Jurkat, Clone E6-1 (cell line): ENCODE measurements around the gene SHOC2.
"Not testable (repeated sequence)": the region's sequence is repeated elsewhere in the genome, so short reads cannot be mapped to it uniquely, and the experiment has no call there.

Experiments used
- DNase-seq: peaks from one replicate; pipeline ENCODE4 v3.0.0-alpha.2; 2011; ENCODE audit warnings: low read depth, low spot score
- H3K4me3 ChIP-seq: 2 replicates; pipeline ENCODE4 v1.5.1; 2011; ENCODE audit warnings: mild to moderate bottlenecking, low read length, control low read depth, moderate library complexity

The SHOC2 gene

DNA sequence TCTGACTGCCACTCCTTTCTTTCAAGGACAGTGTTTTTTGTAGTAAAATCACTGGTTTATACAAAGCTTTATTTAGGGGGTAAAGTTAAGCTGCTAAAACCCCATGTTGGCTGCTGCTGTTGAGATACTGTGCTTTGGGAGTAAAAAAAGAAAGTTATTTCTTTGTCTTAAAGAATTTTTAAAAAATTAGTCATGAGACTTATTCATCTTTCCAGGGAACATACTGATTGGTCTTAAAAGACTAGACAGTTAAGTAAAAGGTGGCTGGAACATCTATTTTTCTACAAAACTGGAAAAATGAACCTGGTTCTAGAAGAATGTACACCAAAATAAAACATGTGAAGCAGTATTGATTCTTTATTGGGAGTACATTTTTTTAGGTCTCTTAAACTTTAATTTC is 21.0 kb upstream of the SHOC2 start:
- no peak for DNase-seq
- H3K4me3 ChIP-seq = no peak overlapping the region

DNA sequence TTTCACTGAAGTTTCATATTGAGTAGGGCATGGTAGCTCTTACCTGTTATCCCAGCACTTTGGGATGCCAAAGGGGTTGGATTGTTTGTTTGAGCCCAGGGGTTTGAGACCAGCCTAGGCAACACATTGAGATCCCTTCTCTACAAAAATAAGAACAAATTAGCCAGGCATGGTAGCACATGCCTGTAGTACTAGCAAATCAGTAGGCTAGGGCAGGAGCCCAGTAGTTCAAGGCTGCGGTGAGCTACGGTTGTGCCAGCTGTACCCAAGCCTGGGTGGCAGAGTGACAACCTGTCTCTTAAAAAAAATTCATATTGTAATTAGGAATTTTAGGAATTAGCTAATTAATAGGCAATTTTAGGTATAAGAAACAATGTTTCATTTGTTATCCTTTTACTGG is 18.4 kb upstream of the SHOC2 start:
- DNase-seq = no peak
- H3K4me3 ChIP-seq = no peak overlapping the region

DNA sequence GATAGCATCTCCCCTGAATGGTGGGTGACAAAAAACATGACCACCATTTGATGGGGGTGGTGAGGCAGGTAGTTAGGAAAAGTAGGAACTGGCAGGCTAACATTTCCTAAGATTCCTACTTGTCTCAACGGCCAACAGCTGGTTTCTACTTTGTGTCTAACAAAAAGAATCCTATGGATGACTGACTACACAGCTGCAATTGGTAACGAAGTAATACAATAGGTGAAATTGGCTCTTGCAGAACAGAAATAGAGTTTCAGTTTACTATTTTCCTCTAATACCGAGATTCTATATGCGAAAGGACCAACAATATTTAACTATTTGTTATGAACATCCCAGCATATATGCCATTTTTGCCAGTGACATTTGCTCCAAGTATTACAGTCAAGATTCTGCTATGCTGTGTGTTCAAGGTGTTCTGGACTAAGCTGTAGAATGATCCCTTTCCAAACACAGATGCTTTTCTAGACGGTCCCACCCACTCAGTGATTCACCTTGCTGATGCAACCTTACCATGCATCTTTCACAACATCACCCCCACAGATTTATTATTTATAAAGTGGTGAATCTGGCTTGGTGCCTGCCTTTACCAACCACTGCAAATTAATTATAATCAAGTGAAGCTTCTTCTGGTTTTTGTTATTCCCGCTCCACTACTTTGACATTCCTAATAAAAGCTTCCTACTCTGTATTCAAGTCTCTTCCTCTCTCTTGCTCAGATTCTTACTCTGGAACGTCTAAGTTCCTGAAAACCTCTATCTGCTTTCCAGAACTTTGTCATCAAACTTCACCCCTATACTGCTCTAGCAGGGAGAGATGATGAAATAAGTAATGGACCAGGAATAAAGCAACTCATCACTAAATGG is 17.2 kb upstream of the SHOC2 start:
- no peak overlapping the region for H3K4me3 ChIP-seq
- DNase-seq = no peak

DNA sequence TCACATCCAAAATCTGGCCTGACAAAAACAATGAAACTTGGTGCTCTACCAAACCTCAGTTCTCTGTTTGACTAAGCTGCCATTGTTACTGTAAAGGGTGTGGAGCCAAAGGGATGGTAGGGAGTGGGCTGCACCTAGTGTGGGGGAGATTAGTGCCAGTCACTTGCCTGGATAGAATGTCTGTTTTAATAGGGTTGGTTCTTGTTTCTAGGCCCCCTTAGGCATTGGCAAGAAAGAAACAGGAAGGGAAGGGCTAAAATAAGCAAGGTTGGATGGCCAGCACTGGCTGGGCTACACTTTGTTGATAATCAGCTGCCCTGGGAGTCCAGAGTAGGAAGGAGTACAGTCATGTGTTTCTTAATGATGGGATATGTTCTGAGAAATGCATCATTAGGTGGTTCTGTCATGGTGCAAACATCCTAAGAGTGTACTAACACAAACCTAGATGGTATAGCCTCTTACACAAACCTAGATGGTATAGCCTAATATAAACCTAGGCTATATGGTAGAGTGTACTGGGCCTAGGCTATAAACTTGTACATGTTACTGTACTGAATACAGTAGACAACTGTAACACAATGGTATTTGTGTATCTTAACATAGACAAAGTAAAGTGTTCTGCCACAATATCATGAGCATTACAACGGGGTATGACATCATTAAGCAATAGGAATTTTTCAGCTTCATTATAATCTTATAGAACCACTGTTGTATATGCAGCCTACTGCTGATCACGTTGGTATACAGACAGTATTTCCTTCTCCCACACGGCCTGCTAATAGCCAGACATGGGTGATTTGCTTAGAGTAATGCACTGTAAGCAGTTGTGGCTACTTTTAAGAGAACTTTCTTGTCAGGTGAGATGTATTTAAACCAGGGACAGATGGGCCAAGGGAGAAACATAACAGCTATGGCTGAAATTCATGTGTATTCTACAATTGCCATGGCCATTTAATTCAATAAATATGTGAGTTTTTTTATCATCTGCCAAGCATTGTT is 15.8 kb upstream of the SHOC2 start:
- no peak overlapping the region for H3K4me3 ChIP-seq
- DNase-seq = no peak

DNA sequence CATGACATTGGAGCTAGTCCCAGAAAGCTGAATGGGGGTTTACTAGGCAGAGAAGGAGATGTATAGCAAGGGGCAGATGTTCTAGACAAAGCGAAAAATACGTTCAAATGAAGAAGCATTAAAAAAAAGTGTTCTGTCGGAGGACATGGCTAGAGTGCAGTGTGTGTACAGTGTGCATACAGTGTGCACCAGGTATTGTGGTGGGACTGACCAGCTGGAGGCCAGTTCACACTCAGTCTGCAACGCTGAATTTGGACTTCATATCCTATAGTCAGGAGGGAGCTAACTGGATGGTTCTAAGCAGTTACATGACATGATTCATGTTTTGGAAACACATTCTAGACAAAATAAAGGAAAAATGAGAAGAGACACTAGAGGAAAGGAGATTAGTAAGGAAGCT is 9.3 kb upstream of the SHOC2 start:
- no peak for DNase-seq
- H3K4me3 ChIP-seq = no peak overlapping the region

DNA sequence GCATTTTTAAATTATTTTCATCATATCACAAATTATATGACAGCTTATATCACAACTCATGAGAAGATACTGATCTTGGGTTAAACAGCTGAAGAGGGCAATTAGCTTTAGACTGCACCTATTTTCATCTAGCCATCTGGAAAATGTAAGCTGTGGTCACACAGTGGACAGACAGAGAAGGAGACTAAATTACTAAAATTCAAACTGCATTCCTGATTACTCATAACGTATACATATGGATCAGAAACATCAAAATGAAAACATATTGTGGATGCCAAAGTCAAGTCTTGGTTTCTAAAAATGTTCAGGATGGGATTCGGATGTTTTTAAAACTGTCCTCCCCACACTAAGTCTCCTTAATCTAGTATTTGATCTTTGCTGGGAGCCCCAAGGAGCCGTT is 7.0 kb upstream of the SHOC2 start:
- DNase-seq = no peak
- no peak overlapping the region for H3K4me3 ChIP-seq

DNA sequence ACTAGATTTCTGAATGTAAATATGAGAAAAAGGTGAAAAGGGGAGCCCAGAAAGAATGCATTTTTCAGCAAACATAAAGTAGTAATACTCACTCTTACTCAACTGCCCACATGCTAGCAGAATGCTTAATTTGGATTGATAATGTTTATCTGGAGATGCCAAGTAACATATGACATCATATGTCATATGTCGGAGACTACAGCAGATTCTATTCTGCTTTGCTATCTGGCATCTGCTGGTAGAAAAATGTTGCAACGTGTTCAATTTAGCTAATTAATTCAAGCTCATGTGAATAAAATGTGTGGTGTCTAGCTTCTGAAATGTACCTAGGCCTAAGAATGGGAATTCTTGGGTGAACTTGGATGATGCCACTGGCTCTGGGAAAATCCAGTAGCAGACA is 5.0 kb upstream of the SHOC2 start:
- no peak overlapping the region for H3K4me3 ChIP-seq
- no peak for DNase-seq

DNA sequence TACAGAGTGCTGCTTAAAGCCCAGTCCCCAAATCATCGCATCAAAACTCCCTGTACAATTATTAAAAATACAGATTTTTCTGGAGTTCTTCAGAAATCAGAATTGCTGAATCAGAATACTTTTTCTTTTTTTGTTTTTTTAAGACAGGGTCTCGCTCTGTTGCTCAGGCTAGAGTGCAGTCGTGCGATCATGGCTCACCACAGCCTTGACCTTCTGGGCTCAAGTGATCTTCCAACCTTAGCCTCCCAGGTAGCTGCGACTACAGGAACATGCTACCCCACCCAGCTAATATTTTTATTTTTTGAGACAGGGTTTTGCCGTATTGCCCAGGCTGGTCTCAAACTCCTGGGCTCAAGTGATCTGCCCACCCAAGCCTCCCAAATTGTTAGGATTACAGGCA is 4.4 kb upstream of the SHOC2 start:
- H3K4me3 ChIP-seq = no peak overlapping the region
- no peak for DNase-seq

DNA sequence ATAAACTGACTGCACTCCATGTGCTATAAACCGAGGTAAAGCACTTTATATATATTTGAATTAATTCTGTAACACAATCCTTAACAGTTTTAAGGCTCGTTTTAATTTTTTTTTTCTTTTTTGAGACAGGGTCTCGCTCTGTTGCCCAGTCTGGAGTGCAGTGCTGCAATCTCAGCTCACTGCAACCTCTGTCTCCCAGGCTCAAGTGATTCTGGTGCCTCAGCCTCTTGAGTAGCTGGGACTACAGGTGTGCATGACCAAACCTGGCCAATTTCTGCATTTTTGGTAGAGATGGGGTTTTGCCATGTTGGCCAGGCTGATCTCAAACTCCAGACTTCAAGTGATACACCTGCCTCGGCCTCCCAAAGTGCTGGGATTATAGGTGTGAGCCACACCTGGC is 3.8 kb upstream of the SHOC2 start:
- H3K4me3 ChIP-seq = not testable (repeated sequence)

DNA sequence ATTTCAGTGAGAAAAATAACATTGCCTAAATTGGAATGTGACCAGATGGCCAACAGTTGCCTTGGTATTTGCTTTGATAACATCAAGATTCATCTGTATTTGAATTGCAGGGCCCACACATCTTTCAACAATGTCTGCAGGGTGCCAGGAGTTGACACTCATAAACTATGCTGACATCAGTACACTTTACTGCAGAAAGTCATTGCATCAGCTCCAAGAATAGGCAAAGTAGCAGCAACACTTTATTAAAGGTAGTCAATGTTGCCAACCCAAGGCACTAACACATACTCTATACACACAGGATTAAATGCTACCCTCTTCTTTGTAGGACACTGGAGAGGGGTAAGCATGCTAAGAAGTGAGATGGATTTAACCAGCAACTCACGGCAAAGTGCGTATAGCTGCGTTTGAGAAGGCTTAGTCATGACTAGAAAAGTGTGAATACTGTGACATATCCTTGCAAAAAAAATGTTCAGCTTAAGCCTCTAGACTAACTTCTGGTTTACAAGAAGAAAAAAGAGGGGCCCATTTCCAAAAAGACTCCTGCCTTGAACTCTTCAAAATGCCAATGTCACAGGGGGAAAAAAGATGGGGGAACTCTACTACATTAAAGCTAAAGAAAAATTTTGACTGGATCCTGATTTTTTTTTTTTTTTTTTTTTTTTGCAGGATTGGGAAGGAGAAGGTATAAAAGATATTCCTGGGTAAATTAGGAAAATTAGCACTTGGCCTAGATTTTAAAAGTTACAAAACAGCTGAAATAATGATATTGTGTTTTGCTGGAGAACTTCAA is 2.7 kb upstream of the SHOC2 start:
- no peak for DNase-seq
- no peak overlapping the region for H3K4me3 ChIP-seq

More for the DNA sequence above, 3.8 kb upstream of the SHOC2 start:
- not testable (repeated sequence) for DNase-seq

DNA sequence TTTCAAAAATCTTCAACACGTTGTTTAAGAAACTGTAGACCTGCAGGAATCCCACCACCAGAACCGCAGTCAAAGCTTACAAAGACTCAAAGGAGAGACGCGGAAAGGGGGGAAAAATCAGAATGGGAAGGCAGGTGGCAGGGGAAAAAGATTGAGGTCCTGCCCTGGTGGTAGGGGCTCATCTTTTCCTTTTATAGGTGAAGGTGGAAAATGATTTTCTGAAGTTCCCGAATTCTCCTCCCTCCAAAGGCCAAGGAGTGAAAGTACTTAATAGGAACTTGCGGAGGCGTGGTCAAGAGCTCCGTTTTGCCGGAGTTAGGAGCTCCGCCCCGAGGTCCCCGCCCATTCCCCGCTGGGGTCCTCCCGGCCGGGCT is 1.1 kb upstream of the SHOC2 start:
- H3K4me3 ChIP-seq = peak overlapping the region; percentile 93

DNA sequence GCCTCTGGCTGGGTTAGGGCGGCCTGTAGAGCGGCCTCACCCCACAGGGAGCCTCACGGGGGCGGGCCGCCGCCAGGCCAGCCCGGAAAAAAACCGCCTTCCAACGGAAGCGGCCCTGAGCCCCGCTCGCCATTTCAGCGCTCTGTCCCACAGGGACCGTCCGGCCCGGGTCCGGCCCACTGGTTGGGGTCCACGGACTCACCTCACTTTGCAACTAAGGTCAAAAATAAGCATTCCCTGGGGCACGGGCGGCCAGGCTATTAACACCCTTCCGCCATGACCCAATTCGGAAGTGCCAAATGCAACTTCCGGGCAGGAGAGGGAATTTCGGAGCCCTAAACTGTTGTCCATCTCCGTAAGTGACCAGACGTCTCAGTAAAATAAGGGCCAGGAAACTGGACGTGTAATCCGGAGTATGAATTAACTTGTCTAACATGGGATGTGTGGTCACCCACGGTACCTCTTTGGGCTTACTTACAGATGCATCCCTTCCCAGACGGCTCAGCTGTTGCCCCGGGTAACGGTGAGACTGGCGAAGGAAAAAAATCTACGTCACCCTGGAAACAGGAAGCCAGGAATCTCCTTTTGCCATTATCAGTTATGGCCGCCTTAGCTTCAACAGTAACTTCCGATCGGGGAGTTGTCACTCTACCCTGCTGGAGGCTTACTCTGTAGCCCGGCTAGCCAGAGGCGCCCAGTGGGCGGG is 608 bp upstream of the SHOC2 start, which contains the start of gene BBIP1:
Gene BBIP1 (minus strand): TSS at position 538 of the 706 bp plus-strand sequence. CDS start 1,023 bp downstream, outside the sequence.
- DNase-seq = peak; percentile 100
- peak within 1 kb of the TSS; percentile 93 for H3K4me3 ChIP-seq

More for the DNA sequence above, 1.1 kb upstream of the SHOC2 start:
- peak; percentile 85 for DNase-seq

DNA sequence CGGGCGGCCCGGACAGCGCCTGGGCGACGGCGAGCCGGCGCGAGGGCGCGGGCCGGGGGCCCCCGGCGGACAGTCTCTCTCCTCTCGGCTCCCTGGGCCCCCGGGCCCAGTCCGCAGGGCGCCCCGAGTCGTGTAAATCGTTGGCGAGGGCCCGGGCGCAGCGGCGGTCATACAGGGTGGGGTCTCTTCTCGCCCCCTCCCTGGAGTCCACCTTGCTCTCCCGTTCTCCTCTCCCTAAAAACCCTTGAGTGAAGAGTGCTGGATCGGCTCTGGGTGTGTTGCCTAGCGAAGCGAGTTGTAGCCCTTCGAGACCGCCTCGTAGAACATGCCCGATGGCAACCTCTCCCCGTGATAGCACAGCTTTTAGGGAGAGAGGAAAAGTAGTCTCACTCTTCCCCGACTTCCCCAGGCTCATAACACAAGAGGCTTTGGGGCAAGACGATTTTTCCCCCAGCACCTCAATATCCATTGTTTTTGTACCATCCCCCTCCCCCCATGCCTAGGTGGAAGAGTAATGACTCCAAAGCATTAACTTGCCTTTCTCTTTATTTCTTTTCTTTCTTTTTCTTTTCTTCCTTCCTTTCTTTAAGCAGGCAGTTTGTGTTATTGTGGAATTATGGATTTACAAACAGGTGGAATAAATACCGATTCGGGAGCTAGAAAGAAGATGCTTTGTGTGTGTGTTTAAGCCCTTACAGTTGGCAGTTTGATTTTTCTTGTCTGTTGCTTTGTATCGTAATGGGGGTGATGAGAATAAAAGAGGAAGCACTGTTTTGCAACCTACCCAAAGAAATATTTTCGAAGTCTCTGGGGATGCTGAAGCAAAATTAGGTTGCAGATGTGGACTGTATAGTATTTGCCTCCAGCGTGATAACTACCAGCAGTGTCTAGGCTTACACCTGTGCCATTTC is 822 bp downstream of the SHOC2 start:
- DNase-seq = peak; percentile 21
- H3K4me3 ChIP-seq = peak overlapping the region; percentile 89

DNA sequence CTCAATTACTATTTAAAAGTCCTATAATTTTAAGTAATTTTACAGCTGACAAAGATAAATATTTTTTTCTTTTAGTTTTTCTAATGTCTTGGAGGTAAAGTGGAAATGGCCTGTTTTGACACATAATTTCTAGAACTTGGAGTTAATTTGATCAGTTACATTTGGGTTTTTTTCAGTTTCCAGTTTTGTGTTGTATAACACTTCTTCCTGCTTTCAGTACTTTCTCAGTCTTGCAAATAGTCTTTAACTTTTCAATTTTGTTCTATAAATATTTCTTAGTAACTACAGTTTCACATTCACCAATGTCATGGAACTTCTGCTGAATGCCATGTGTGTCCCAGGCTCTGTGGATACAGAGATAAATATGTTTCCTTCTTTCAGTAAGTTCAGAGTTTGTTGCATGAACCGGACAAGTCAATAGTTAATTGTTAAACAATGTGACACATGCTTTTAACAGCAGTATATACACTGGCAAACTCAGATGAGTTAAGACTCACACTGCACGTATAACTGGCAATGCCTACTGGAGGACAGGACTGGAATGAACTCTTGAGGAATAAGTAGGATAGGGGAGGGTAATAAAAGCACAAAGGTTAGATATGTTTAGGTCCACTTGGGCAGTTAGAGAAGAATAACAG is 4.6 kb downstream of the SHOC2 start:
- H3K4me3 ChIP-seq = no peak overlapping the region

DNA sequence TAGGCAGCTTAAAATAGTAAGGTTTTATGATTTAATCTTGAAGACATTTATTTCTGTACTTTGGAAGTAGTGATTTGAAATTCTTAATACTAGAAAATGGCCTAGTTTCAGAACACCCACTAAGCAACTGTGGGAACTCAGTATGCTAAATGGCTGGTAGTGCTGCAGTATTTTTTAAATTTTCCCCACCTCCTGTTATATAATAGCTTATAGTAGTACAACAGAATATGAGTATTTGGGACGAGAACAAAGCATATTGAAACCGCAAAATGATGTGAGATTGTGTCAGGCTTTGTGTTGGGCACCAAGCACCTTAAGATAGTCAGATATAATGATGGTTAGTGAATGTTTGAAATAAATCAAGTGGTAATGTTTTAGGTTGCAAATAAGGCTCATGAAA is 8.1 kb downstream of the SHOC2 start:
- DNase-seq = no peak
- H3K4me3 ChIP-seq = no peak overlapping the region

More for the DNA sequence above, 4.6 kb downstream of the SHOC2 start:
- no peak for DNase-seq

DNA sequence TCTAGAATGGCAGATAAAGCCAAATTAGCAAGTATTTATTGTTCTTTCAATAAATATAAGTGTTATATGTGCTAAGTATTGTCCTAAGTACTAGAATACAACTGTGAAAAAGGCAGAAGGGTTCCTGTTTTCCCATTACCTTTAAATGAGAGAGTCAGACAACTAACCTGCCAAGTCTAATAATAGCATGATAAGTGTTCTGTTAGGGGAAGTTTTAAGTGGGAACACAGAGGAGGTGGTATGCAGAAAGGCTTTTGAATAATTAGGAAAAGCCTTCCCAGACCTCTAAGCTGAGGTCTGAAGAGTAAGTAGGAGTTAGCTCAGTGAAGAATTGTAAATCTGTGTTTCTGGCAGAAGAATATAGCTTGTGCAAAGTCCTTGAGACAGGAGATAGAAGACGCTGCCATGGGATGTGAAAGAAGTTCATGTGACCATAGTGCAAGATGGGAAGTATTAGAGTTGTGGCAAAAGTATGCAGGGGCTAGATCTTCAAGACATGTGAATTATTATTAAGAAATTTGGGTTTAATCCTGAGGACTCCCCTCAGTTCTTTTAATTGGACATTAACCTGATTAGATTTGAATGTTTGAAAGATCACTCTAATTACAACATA is 12.5 kb downstream of the SHOC2 start:
- no peak for DNase-seq
- H3K4me3 ChIP-seq = no peak overlapping the region
